Measurements from ENCODE around the gene DNAJB11. TPM values are rescaled to one million over a fixed set of nuclear protein-coding genes. Genes with fewer than 3 reads are reported as not detected.

Gene DNAJB11
- total RNA-seq, 4 donors from 2014 or later, result 24.3 to 47.5 (median 44.7) TPM

DNA sequence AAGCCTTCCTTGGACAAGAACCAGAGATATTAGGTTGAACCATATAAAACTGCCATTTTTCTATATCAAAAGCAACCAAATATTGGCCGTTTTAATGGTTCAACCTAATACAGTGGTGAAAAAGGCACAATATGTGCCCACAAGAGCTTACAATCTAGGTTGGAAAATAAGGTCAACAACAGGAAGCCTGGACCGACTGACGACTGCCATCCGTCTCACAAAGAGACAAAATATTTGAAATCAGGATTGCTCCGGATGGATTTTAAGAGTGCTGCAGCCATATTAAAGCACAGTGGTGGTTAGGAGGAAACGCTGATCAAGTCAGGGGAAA is 43.7 kb downstream of the DNAJB11 start:
- H3K27me3 ChIP-seq, result peaks cover 0 to 37% of the 10 kb centered on the region in 2 donors
- H3K4me3 ChIP-seq, result no peak overlapping the region
- peaks cover 0 to 20% (median 2%) of the 10 kb centered on the region in 4 donors for H3K4me1 ChIP-seq
- WGBS, 2 donors, result 52 to 57% methylated on average over 6 of the region's 6 CpGs
- H3K27ac ChIP-seq, result no peak overlapping the region
- no peaks in the 10 kb centered on the region for H3K9me3 ChIP-seq
- no peaks in the 10 kb centered on the region for H3K36me3 ChIP-seq
- TF ChIP-seq POLR2A (IDR thresholded peaks at IDR 0.05) (no peak), EP300 (IDR thresholded peaks at IDR 0.05) (no peak), CTCF (IDR thresholded peaks at IDR 0.05) (no peak)
- DNase-seq (ENCODE audit: low spot score in 2 of 2), result no peak

GRCh38 chr3:186614597-186615483 is 44.3 kb downstream of the DNAJB11 start:
- Histone ChIP-seq H3K36me3 (no peaks in the 10 kb centered on the region), H3K27ac (no peak overlapping the region), H3K4me1 (peaks cover 0 to 20% (median 2%) of the 10 kb centered on the region in 4 donors), H3K9me3 (no peaks in the 10 kb centered on the region), H3K4me3 (no peak overlapping the region), H3K27me3 (peaks cover 0 to 37% of the 10 kb centered on the region in 2 donors)
- TF ChIP-seq CTCF (IDR thresholded peaks at IDR 0.05) (peak; percentile 80 to 96 (median 93)), POLR2A (IDR thresholded peaks at IDR 0.05) (no peak), EP300 (IDR thresholded peaks at IDR 0.05) (no peak)
- peak; percentile 54 to 79 for DNase-seq (ENCODE audit: low spot score in 2 of 2)
- WGBS, 2 donors, result 29 to 36% methylated on average over 16 of the region's 16 CpGs

GRCh38 chr3:186616299-186616617 is 45.7 kb downstream of the DNAJB11 start:
- no peaks in the 10 kb centered on the region for H3K9me3 ChIP-seq
- 82 to 85% methylated on average over 8 of the region's 8 CpGs for WGBS, 2 donors
- no peak overlapping the region for H3K4me3 ChIP-seq
- peaks cover 0 to 37% of the 10 kb centered on the region in 2 donors for H3K27me3 ChIP-seq
- DNase-seq (ENCODE audit: low spot score in 2 of 2), result no peak
- peaks cover 0 to 20% (median 2%) of the 10 kb centered on the region in 4 donors for H3K4me1 ChIP-seq
- no peak overlapping the region for H3K27ac ChIP-seq
- TF ChIP-seq CTCF (IDR thresholded peaks at IDR 0.05) (no peak), POLR2A (IDR thresholded peaks at IDR 0.05) (no peak), EP300 (IDR thresholded peaks at IDR 0.05) (no peak)
- no peaks in the 10 kb centered on the region for H3K36me3 ChIP-seq

DNA sequence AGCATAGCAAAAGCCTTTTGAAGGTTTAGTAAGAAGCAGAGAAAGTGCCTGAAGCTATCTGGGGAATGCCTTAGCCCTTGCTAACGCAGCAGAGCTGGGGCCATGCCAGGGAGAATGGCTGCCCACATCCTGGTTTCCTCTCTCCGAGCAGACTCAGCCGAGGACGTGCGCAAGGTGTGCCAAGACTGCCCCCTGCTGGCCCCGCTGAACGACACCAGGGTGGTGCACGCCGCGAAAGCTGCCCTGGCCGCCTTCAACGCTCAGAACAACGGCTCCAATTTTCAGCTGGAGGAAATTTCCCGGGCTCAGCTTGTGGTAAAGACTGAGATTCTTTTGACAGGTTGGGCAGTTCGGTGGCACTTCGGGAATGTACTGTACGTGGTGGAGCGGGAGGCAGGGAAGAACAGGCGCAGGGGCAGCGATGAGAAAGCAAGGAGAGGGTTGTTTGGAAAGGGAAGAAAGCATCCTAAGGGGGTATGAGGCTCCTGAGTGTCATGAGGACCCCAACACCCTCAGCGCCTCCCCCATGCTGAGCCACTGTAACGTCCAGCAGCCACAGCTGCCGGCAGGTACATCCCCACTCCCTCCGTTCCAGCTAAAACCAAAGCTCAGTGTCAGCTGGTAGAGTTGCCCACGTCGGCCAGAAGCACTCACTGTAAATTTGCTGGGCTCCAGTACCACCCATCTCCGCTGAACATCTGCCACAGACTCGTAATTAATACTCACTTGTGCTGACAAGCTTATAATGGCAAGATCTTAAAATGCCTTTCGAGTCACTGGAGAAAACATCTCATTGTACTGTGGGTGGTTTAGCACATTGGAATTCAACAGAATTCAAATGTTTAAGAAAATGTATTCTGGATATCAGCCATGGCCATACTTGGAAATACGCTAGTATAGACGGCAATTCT is 46.8 kb downstream of the DNAJB11 start:
- Histone ChIP-seq H3K9me3 (no peaks in the 10 kb centered on the region), H3K4me1 (peaks cover 0 to 20% (median 2%) of the 10 kb centered on the region in 4 donors), H3K27ac (no peak overlapping the region), H3K36me3 (no peaks in the 10 kb centered on the region), H3K27me3 (peaks cover 0 to 37% of the 10 kb centered on the region in 2 donors), H3K4me3 (peak overlapping the region in 1 of 4 donors; percentile 22)
- 11 to 13% methylated on average over 31 of the region's 31 CpGs for WGBS, 2 donors
- TF ChIP-seq EP300 (IDR thresholded peaks at IDR 0.05), result no peak
- peak; percentile 76 to 89 (median 79) for TF ChIP-seq CTCF (IDR thresholded peaks at IDR 0.05)
- no peak for TF ChIP-seq POLR2A (IDR thresholded peaks at IDR 0.05)
- peak; percentile 33 to 53 for DNase-seq (ENCODE audit: low spot score in 2 of 2)

Data from tibial nerve (tissue), 4 donors.